D721Med (cell line): ENCODE measurements around the gene TMEM223.

Experiments
- DNase-seq: peaks from one replicate; pipeline ENCODE4 v3.0.0; 2011; ENCODE audit warnings: low spot score; ENCODE audit not compliant: insufficient read length
- FAIRE-seq: peaks from 2 replicates; lab custom pipeline; 2011; peaks lifted over from hg19 to GRCh38; lab: Jason Lieb, UNC
- CTCF ChIP-seq: IDR thresholded peaks from 2 replicates; pipeline ENCODE4 v1.5.1; 2012; ENCODE audit warnings: mild to moderate bottlenecking, control low read depth; ENCODE audit not compliant: insufficient read depth; ENCODE audit errors: missing control alignments

Gene TMEM223

GRCh38 chr11:62796281-62796680 lies 4.5 kb upstream of the TMEM223 start:
- DNase-seq, result no peak
- FAIRE-seq, result no peak
- TF ChIP-seq CTCF, result no peak

- DNase-seq (no peak), FAIRE-seq (no peak)
- no peak for TF ChIP-seq CTCF
Observed at GRCh38 chr11:62794201-62794775, 2.5 kb upstream of the TMEM223 start.

- no peak for FAIRE-seq
- no peak for TF ChIP-seq CTCF
- DNase-seq, result no peak
Observed at GRCh38 chr11:62792202-62792575, 383 bp upstream of the TMEM223 start.

- FAIRE-seq (no peak), DNase-seq (no peak)
- TF ChIP-seq CTCF, result no peak
Observed at GRCh38 chr11:62789576-62789975, 2.2 kb downstream of the TMEM223 start.

GRCh38 chr11:62788991-62789390 lies 2.8 kb downstream of the TMEM223 start:
- FAIRE-seq (no peak), DNase-seq (no peak)
- TF ChIP-seq CTCF, result no peak

GRCh38 chr11:62787005-62787759 lies 4.6 kb downstream of the TMEM223 start, which contains the start of gene TMEM179B:
TMEM179B (plus strand) TSS chr11:62787402; CDS start chr11:62787432, 30 bp downstream.
- TF ChIP-seq CTCF, result peak; percentile 54
- FAIRE-seq (no peak), DNase-seq (peak; percentile 95)
